ENCODE data around the gene GPR132. TPM values are rescaled to one million over a fixed set of nuclear protein-coding genes. Genes with fewer than 3 reads are reported as not detected.
A peak's percentile ranks its signal among the peaks of the same experiment; 100 is the strongest.

GPR132 gene
- total RNA-seq, 1 donor = 0.09 TPM

DNA sequence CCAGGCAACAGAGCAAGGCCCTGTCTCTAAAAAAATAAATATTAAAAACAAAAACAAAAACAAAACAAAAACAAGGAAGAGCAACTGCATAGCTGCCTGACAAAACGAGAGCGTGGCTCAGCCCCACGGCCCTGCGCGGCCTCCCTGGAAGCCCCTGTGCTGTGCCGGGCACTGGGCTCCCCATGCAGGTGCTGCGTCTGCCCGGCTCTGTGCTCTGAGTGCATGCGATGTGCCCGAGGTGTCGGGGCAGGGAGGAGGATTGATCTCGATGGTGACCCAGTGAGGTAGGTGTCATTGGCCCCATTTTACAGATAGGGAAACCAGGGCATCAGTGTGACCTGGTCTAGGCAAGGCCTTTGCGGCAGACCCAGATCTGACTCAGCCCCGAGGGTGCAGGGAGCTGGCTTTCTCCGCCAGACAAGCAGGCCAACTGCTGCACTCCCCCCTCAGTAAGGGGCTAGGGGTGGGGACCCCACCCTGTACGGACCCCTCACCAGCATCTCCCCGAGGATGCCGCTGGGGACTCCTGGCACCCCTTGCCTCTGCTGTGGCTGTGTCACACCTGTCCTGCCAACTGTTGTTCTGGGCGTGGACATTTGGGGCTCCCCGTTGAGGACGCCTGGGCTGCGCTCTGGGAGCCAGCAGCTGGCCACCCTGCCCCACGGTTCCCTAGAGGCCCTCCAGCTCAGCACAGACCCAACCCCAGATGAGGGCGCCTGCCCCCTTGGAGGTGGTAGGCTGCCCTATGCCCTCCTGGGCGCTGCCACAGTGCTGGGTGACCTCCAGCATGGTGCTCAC lies 15.3 kb downstream of the GPR132 start:
- H3K4me3 ChIP-seq (ENCODE audit: low read depth, low read length) = no peak overlapping the region

DNA sequence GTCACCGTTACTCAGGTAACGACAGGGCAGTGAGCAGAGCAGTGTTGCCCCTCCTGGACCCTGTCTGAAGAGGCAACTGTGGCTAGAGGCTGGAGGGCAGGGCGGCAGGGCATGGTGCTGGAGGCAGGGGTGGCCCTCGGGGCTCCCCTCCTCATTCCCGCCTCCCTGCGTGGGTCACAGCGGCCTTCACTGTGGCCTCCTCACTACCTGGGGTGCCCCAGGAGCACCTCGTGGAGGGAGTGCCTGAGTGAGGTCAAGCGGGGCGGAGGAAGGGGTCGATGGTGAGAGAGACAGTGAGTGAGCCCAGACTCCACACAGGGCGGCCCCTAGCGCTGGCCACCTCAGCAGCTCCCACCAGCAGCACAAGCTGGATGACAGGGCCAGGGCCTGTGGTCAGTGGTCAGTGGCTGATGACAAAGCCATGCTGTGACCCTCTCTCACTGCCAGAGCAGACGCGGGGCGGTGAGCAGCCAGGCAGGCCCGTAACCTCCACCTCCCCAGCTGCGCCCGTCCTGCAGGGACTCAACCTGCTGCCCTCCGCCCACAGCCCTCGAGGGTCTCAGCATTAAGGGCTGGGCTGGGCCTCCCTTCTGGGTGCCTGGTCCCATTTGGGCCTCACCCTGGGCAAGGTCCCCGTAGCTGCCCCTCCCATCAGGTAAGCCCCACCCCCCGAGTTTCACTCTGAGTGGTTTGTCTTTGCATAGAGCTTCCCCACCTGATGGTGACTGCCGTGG lies 17.8 kb downstream of the GPR132 start:
- DNase-seq (ENCODE audit: low read depth) = no peak
- TF ChIP-seq, protein P1, sequence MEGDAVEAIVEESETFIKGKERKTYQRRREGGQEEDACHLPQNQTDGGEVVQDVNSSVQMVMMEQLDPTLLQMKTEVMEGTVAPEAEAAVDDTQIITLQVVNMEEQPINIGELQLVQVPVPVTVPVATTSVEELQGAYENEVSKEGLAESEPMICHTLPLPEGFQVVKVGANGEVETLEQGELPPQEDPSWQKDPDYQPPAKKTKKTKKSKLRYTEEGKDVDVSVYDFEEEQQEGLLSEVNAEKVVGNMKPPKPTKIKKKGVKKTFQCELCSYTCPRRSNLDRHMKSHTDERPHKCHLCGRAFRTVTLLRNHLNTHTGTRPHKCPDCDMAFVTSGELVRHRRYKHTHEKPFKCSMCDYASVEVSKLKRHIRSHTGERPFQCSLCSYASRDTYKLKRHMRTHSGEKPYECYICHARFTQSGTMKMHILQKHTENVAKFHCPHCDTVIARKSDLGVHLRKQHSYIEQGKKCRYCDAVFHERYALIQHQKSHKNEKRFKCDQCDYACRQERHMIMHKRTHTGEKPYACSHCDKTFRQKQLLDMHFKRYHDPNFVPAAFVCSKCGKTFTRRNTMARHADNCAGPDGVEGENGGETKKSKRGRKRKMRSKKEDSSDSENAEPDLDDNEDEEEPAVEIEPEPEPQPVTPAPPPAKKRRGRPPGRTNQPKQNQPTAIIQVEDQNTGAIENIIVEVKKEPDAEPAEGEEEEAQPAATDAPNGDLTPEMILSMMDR (IDR thresholded peaks at IDR 0.05; ENCODE audit: insufficient read depth, low read length) = no peak
- no peak overlapping the region for H3K4me3 ChIP-seq (ENCODE audit: low read depth, low read length)

More for the DNA sequence above, 15.3 kb downstream of the GPR132 start:
- TF ChIP-seq, protein P1 (IDR thresholded peaks at IDR 0.05; ENCODE audit: insufficient read depth, low read length) = no peak
- no peak for DNase-seq (ENCODE audit: low read depth)

DNA sequence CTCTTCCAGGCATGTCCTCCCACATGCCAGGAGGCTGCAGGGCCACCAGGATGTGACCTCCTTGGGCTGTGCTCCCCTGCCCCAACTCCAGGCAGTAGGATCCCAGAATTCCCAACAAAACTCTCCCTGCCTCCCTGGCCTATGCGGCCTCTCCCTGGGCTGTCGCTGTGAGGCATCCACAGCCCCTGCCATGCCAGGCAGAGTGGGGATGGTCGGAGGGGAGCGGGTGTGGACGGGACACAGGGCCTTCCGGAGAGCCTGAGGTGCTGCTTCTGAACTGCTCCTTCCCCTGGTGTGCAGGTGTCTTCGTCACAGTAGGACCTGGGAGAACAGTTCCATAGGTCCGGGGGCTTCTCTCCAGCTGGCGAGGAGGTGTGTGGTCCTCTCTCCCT lies 18.3 kb downstream of the GPR132 start:
- DNase-seq (ENCODE audit: low read depth) = no peak
- TF ChIP-seq, protein P1 (IDR thresholded peaks at IDR 0.05; ENCODE audit: insufficient read depth, low read length) = no peak
- no peak overlapping the region for H3K4me3 ChIP-seq (ENCODE audit: low read depth, low read length)

DNA sequence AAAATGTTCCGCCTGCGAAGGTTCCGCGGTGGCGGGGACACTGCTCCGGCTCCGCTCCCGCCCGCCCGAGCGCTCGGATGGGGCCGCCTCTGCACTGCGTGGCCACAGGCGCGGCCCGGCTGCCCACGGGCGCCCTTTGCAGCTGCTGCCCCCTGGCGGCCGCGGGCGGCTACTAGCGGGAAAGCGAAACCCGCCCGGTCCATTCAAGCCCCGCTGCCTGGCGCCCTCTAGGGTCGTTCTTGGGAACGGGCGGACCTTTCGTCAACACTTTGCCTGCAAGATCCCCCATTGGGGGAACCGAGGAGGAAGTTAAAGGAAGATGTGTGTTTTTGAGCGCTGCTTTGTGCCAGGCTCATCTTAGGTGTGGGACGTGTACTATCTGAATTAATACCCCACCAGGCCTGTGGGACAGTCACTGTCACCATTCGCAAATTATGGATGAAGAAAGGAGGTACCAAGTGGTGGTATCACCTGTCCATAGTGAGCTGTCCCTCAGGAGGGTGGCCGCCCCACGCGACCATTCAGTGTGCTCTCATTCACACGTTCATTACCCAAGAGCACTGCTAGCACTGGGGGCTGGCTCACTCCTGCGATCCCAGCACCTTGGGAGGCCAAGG lies 19.4 kb downstream of the GPR132 start:
- H3K4me3 ChIP-seq (ENCODE audit: low read depth, low read length) = peak overlapping the region; percentile 18
- DNase-seq (ENCODE audit: low read depth) = peak; percentile 80
- TF ChIP-seq, protein P1 (IDR thresholded peaks at IDR 0.05; ENCODE audit: insufficient read depth, low read length) = peak; percentile 98

DNA sequence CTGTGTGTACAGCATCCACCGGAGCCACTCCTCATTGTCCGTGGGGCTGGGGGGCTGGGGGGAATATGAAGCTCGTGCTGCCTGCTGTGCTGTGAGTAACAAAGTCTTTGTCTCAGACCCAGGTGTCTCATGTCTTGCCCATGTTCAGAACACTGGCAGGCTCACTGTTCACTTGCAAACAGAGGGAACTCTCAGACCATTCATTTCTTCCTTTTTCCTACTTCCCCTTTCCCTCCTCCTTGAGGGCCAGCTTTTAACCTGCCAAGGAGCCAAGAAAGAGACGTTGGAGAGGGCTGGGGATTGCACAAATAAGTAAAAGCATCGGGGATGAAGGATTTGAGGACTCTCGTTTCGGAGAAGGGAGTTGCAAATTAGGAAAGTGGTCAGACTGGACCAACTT lies 21.6 kb downstream of the GPR132 start:
- TF ChIP-seq, protein P1 (IDR thresholded peaks at IDR 0.05; ENCODE audit: insufficient read depth, low read length) = no peak
- no peak overlapping the region for H3K4me3 ChIP-seq (ENCODE audit: low read depth, low read length)
- DNase-seq (ENCODE audit: low read depth) = no peak

DNA sequence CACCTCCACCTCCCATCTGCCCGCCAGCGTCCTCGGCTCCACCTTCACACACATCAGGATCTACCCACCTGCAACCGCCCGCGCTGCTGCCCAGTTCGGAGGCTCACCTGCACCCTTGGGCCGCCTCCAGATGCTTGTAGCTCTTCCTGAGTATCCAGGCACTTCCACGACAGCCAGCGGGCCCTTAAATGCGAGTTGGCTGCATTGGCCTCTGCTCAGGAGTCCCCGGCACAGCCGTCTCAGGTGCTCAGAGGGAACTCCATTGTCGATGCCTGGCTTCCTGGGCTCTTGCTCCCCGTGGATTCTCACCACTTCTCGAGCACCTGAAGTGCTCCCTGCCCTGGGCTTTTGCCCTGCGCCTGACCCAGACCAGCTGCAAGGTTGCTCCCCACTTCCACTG lies 22.4 kb downstream of the GPR132 start:
- no peak overlapping the region for H3K4me3 ChIP-seq (ENCODE audit: low read depth, low read length)
- TF ChIP-seq, protein P1 (IDR thresholded peaks at IDR 0.05; ENCODE audit: insufficient read depth, low read length) = no peak
- no peak for DNase-seq (ENCODE audit: low read depth)

All from fibroblast of the aortic adventitia (primary cell).